ENCODE measurements around the gene ARL8B. TPM values are rescaled to one million over a fixed set of nuclear protein-coding genes. Genes with fewer than 3 reads are reported as not detected.

Gene ARL8B
- total and polyA plus RNA-seq, 9 of the 15 experiments (the other 6 are each of a cell fraction or from before 2014, with no cell fraction given) = 28.5 to 99.4 (median 77.2) TPM

- TF ChIP-seq HMGN3 (IDR thresholded peaks at IDR 0.05; ENCODE audit: borderline replicate concordance, extremely low read depth, insufficient read length, low read depth, low read length) (no peak), EZH2 (IDR thresholded peaks at IDR 0.05; ENCODE audit: borderline replicate concordance, low read depth, low read length) (no peak), PCBP2 (IDR thresholded peaks at IDR 0.05; ENCODE audit: low read depth, low read length, poor library complexity, severe bottlenecking) (peak; percentile 96), FOS (IDR thresholded peaks at IDR 0.05; ENCODE audit: extremely low read depth, insufficient read length) (no peak), HCFC1 (IDR thresholded peaks at IDR 0.05; ENCODE audit: low read depth, low read length) (no peak), SRSF7 (optimal IDR thresholded peaks at IDR 0.05; ENCODE audit: low read depth, low read length) (no peak), PTTG1 (tag; IDR thresholded peaks at IDR 0.05; ENCODE audit: low read depth) (no peak), DPF2 (IDR thresholded peaks at IDR 0.05) (no peak), BHLHE40 (IDR thresholded peaks at IDR 0.05; ENCODE audit: low read length) (no peak), RBM22 (IDR thresholded peaks at IDR 0.05; ENCODE audit: low read depth, low read length, poor library complexity, severe bottlenecking) (no peak), BMI1 (IDR thresholded peaks at IDR 0.05; ENCODE audit: low read length) (no peak), HNRNPK (IDR thresholded peaks at IDR 0.05; ENCODE audit: low read depth, low read length, poor library complexity, severe bottlenecking) (peak; percentile 90), RFX5 (IDR thresholded peaks at IDR 0.05; ENCODE audit: low read depth, low read length) (no peak)
- TF ChIP-seq, protein P1, sequence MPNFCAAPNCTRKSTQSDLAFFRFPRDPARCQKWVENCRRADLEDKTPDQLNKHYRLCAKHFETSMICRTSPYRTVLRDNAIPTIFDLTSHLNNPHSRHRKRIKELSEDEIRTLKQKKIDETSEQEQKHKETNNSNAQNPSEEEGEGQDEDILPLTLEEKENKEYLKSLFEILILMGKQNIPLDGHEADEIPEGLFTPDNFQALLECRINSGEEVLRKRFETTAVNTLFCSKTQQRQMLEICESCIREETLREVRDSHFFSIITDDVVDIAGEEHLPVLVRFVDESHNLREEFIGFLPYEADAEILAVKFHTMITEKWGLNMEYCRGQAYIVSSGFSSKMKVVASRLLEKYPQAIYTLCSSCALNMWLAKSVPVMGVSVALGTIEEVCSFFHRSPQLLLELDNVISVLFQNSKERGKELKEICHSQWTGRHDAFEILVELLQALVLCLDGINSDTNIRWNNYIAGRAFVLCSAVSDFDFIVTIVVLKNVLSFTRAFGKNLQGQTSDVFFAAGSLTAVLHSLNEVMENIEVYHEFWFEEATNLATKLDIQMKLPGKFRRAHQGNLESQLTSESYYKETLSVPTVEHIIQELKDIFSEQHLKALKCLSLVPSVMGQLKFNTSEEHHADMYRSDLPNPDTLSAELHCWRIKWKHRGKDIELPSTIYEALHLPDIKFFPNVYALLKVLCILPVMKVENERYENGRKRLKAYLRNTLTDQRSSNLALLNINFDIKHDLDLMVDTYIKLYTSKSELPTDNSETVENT (CRISPR knock-in tag; IDR thresholded peaks at IDR 0.05) = no peak
- TF ChIP-seq, protein P2, sequence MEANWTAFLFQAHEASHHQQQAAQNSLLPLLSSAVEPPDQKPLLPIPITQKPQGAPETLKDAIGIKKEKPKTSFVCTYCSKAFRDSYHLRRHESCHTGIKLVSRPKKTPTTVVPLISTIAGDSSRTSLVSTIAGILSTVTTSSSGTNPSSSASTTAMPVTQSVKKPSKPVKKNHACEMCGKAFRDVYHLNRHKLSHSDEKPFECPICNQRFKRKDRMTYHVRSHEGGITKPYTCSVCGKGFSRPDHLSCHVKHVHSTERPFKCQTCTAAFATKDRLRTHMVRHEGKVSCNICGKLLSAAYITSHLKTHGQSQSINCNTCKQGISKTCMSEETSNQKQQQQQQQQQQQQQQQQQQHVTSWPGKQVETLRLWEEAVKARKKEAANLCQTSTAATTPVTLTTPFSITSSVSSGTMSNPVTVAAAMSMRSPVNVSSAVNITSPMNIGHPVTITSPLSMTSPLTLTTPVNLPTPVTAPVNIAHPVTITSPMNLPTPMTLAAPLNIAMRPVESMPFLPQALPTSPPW (CRISPR knock-in tag; IDR thresholded peaks at IDR 0.05) = peak; percentile 35; the same call in 1 of the 2 replicates
- TF ChIP-seq, protein P3, sequence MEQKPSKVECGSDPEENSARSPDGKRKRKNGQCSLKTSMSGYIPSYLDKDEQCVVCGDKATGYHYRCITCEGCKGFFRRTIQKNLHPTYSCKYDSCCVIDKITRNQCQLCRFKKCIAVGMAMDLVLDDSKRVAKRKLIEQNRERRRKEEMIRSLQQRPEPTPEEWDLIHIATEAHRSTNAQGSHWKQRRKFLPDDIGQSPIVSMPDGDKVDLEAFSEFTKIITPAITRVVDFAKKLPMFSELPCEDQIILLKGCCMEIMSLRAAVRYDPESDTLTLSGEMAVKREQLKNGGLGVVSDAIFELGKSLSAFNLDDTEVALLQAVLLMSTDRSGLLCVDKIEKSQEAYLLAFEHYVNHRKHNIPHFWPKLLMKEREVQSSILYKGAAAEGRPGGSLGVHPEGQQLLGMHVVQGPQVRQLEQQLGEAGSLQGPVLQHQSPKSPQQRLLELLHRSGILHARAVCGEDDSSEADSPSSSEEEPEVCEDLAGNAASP (IDR thresholded peaks at IDR 0.05) = no peak
These were observed 18.3 kb upstream of the ARL8B start (continued) for GRCh38 chr3:5103743-5104142.

All from K562 (cell line).